Stimulated activated CD4-positive, alpha-beta T cell treated with anti-CD3 and anti-CD28 coated beads, Interleukin-2, amount 100 ng/mL, for 48 hours (primary cell): Measurements from ENCODE around the gene RGS21.

Experiments
- DNase-seq, 2 donors: peaks; one replicate each; pipeline ENCODE4 v3.0.0-alpha.2; 2020

Gene RGS21

GRCh38 chr1:192379554-192379953, 62.8 kb downstream of the RGS21 start:
- no peak for DNase-seq

- no peak for DNase-seq
Measured at GRCh38 chr1:192382758-192383157, 66.0 kb downstream of the RGS21 start.

- no peak for DNase-seq
Measured at GRCh38 chr1:192386051-192386650, 69.4 kb downstream of the RGS21 start.

GRCh38 chr1:192395211-192395610, 78.4 kb downstream of the RGS21 start:
- DNase-seq = no peak

- no peak for DNase-seq
Measured at GRCh38 chr1:192395895-192396294, 79.1 kb downstream of the RGS21 start.

- DNase-seq = no peak
Measured at GRCh38 chr1:192399161-192399560, 82.4 kb downstream of the RGS21 start.

GRCh38 chr1:192401825-192402224, 85.0 kb downstream of the RGS21 start:
- no peak for DNase-seq

GRCh38 chr1:192402571-192402970, 85.8 kb downstream of the RGS21 start:
- no peak for DNase-seq

- DNase-seq = no peak
Measured at GRCh38 chr1:192407206-192407605, 90.4 kb downstream of the RGS21 start.
